NCI-H1417 treated with DMSO at 0.1 percent for 48 hours (cell line): Measurements from ENCODE around the gene MSANTD7.
"Not testable (repeated sequence)": the region's sequence is repeated elsewhere in the genome, so short reads cannot be mapped to it uniquely, and the experiment has no call there.

Experiments used
- DNase-seq: peaks from one replicate; lab custom pipeline; 2025; lab: John Stamatoyannopoulos, UW

Gene MSANTD7

GRCh38 chr10:14837003-14837756, 926 bp upstream of the MSANTD7 start:
- no peak for DNase-seq

DNA sequence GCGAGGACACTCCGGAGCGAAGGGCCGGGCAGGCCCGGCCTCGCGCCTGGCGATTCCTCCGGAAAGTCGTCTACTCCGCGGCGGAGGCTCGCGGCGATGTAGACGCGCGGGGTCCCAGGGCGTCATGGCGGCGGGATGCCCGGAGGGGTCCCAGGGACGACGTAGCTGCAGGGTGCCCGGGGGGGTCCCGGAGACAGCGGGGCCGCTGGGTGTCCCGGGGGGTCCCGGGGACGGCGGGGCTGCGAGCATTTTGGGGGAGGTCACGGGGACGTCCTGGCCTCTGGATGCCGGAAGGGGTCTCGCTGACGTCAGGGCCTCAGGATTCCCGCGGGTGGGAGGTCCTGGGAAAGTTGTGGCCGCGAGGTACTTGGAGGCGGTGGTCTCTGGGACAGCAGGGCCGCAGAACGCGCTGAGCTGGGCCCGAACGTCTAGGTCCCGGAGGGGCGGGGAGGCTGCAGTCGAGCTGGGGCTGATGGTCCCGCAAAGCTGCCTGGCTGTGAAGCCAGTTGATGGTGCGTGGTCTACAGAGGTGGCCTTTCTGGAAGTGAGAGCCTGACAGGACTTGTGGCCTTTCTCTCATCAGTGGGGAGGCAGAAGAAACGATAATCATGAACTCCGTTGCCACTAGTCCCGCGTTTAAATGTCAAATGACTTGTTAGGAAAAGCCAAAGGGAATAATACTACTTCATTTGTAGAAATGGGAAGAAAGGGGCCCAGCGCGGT, 637 bp downstream of the MSANTD7 start:
- DNase-seq: no peak

- no peak for DNase-seq
Measured at GRCh38 chr10:14839305-14839695, 1.2 kb downstream of the MSANTD7 start.

- no peak for DNase-seq
Measured at GRCh38 chr10:14840178-14840577, 2.1 kb downstream of the MSANTD7 start.

GRCh38 chr10:14843327-14843988, 5.4 kb downstream of the MSANTD7 start:
- DNase-seq: no peak

DNA sequence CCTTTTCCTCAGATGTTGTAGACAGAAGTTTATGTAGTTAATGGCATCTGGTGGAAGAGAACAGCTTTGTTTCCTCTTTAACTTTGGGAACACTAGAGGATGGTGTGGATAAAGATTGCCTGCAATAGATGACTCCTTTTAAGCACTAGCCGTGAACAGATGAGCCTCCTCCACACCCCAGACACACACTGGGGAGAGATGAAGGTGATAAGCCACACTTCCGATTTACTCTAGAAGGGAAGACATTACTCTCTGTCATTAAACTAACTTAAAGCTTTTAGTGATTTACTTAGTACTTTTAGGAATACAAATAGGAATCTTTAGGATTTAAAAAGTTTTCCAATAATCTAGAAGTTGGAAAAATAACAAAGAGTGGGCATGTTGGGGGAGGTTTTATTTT, 6.8 kb downstream of the MSANTD7 start:
- DNase-seq: no peak

DNA sequence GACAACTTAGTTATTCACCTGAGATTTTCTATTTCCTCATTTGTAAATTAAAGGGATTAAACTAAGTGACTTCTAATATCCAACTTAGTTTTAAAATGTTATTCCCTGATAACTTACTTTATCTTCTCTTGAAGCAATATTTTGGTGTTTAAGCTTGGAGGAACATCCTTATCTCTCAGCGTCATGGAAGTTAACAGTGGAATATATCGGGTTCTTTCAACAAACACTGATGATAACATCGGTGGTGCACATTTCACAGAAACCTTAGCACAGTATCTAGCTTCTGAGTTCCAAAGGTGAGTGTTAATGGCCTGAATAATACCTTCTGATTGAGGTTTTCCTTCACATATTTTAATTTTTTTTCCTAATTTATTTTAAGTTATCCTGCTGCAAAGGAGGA, 14.1 kb downstream of the MSANTD7 start:
- DNase-seq: no peak

GRCh38 chr10:14855453-14855852, 17.3 kb downstream of the MSANTD7 start:
- DNase-seq: no peak

- no peak for DNase-seq
Measured at GRCh38 chr10:14858338-14858960, 20.3 kb downstream of the MSANTD7 start.

DNA sequence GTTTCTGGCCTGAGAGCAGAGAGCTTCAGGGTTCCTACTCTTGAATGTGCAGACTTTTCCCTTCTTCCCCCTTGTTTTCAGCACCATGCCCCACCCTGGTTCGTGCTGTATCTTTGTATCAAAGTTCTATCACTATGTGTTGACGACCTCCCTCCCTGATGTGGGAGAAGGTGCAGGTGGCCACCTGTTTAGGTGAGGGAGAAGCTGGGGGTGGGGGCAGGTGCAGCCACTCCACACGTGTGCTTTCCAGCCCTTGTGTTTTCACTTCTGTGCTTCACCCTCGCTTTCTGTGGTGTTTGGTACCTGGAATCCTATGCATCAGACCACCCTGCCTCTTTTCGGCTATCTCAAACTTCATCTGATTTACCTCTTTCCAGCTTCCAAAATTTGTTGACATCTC, 20.9 kb downstream of the MSANTD7 start:
- no peak for DNase-seq

- no peak for DNase-seq
Measured at GRCh38 chr10:14859775-14860174, 21.7 kb downstream of the MSANTD7 start.

GRCh38 chr10:14860791-14861190, 22.7 kb downstream of the MSANTD7 start:
- no peak for DNase-seq

DNA sequence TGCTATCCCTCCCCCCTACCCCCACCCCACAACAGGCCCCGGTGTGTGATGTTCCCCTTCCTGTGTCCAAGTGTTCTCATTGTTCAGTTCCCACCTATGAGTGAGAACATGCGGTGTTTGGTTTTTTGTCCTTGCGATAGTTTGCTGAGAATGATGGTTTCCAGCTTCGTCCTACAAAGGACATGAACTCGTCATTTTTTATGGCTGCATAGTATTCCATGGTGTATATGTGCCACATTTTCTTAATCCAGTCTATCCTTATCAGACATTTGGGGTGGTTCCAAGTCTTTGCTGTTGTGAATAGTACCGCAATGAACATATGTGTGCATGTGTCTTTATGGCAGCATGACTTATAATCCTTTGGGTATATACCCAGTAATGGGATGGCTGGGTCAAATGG, 26.4 kb downstream of the MSANTD7 start:
- not testable (repeated sequence) for DNase-seq

GRCh38 chr10:14864871-14865270, 26.8 kb downstream of the MSANTD7 start:
- DNase-seq: not testable (repeated sequence)

DNA sequence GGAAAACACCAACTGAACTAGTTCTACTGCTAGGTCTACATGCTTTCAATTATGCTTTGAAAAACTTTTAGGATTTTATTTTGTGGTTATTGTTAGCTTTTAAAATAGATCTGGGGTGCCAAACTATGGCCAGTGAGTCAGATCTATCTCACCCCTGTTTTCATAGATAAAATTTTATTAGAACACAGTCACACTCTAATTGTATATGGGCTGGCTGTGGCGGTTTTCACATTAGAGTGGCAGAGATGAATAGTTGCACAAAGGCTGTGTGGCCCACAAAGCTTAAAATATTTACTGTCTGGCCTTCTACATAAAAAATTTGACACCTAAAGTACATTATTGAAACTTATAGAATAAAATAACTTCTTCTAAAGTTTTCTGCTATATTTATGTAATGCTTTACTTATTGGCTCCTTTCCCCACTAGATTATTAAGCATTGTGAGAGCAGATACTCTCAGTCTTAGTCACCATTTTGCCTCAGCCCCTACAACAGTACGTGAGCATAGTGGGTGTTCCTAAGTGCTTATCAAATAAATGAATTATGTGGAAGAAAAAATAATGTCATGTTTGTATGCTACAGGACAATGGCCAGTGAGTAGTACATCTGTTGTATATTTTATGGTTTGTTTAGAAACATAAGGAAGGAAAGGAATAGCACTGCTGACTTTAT, 35.1 kb downstream of the MSANTD7 start:
- no peak for DNase-seq

DNA sequence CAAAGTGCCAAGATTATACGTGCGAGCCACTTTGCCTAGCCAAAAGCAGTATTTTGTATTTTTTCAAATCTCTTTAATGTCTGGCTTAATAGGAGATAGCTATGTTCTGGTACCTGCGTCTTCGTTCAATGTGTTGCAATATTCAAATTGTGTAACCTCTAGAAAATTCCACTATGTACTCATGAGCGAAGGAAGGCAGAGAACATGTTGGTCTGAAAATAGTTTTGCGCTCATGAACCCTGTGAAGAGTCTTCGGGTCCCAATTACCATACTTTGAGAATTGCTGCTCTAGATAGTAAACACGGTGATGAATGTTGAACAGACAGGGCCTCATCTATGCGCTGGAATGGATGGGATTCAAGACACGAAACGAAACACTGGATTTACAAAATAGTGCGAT, 37.8 kb downstream of the MSANTD7 start:
- DNase-seq: no peak

DNA sequence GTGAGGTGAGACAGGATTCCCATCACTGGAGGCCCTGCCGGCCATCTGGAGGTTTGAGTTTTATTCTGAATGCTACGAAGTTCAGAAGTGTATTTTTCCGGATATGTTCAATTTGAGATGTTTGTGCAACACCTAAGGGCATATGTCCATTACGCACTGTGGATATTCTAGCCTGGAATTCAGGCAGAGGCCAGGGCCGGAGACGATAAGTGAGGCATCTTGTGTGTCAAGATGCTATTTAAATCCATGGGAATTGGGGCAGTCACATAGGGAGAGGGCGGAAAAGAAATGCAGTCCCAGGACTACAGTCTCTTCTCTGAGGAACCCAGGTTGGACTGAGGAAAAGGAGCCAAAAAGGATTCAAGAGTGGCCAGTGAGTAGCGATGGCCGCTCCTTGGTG, 38.7 kb downstream of the MSANTD7 start:
- DNase-seq: no peak

- peak; percentile 27 for DNase-seq
Measured at GRCh38 chr10:14878266-14879123, 40.4 kb downstream of the MSANTD7 start, which contains the start of gene SUV39H2. TSS of gene SUV39H2 (plus strand) at chr10:14878866. CDS start at chr10:14878889, 23 bp downstream.

GRCh38 chr10:14879124-14879927, 41.2 kb downstream of the MSANTD7 start:
- DNase-seq: no peak

- DNase-seq: no peak
Measured at GRCh38 chr10:14879928-14880193, 41.8 kb downstream of the MSANTD7 start.
